Right cardiac atrium (tissue), 5 donors: Measurements from ENCODE around the gene BUD13. TPM values are rescaled to one million over a fixed set of nuclear protein-coding genes. Genes with fewer than 3 reads are reported as not detected.

Source experiments
- ATAC-seq, 2 donors: fragments of 200-7000 bp; cut with Tn5 transposase; one replicate each; pipeline versions ENCODE4 v1.8.0 to v1.9.1; 2020; ENCODE audit warnings: moderate library complexity in 2 of 2, mild to moderate bottlenecking in 1 of 2
- DNase-seq, 3 donors: peaks; one replicate each; pipeline ENCODE4 v3.0.0-alpha.2; 2020
- H3K27ac ChIP-seq: one replicate; pipeline ENCODE4 v1.5.1; 2013; ENCODE audit warnings: mild to moderate bottlenecking, low read length, control low read depth, moderate library complexity
- H3K27me3 ChIP-seq: one replicate; pipeline ENCODE4 v1.6.1; 2013; ENCODE audit not compliant: control insufficient read depth, insufficient read depth
- H3K4me1 ChIP-seq: one replicate; pipeline ENCODE4 v1.6.1; 2013; ENCODE audit warnings: low read length; ENCODE audit not compliant: control insufficient read depth, insufficient read depth
- H3K4me3 ChIP-seq: one replicate; pipeline ENCODE4 v1.5.1; 2013; ENCODE audit warnings: low read length, control low read depth
- H3K9me3 ChIP-seq: one replicate; pipeline ENCODE4 v1.6.1; 2013; ENCODE audit warnings: low read length; ENCODE audit not compliant: control insufficient read depth
- WGBS: extraction: QIAGEN DNeasy Blood & Tissue Kit; methylation state at CpG from one replicate; pipeline ENCODE4 v1.1.7; 2013; 5-methylcytosine and 5-hydroxymethylcytosine counted together
- intact Hi-C, 4 donors: fragments of 100-400 bp; cut with DNase I; formaldehyde crosslinking; loops; one replicate each; pipeline versions ENCODE4 v1.11.0 to v1.14.0; 2022 to 2023
- polyA plus RNA-seq: library from polyadenylated mRNA; stranded (reverse); fragments of 200-250 nt; gene quantifications from one replicate; pipeline ENCODE4 v1.2.3, GENCODE V29; 2013
- total RNA-seq, 4 donors: library from RNA; stranded (reverse); fragmentation: NEBNext Ultra II Directional; extraction: Animal tissue kit (Norgen Biotek cat#: 25700); gene quantifications; one replicate each; pipeline ENCODE4 v1.2.1, GENCODE V29; 2021
- donor health status: healthy with polysubstance abuse.
- donor health status: DM: no; HTN: yes; CAD: no.
- donor health status: DM: no; HTN: no; CAD: no.
- donor health status: DM: no; HTN: yes; CAD: no; lungs with severe emphysema.
- donor health status: DM: yes; HTN: yes; CAD: no.

BUD13 gene
- total and polyA plus RNA-seq, 5 donors = 5.7 to 9.0 (median 8.0) TPM

DNA sequence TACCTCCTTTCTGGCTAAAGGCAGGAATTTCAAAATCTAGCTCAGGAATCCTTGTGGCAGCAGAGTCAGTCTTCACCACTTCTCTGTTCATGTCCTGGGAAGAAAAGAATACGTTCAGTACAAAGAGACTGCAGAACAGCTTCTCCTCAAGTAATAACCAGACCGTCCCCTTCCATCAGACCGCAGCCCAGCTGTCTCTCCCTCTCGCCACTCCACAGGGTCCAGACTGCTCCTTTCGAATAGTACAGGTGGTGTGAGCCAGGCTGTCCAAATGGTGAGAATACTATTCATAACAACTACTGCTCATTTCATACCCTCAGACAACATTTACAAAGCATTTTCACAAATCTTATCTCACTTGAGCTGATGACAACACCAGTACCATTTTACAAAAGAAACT, 14.2 kb upstream of the BUD13 start:
- Histone ChIP-seq H3K4me1 (peaks cover 3% of the 10 kb centered on the region), H3K27ac (no peak overlapping the region), H3K9me3 (no peaks in the 10 kb centered on the region), H3K27me3 (no peaks in the 10 kb centered on the region), H3K4me3 (peak overlapping the region; percentile 99)
- ATAC-seq = no peak
- 63% methylated on average over 5 of the region's 5 CpGs for WGBS
- intact Hi-C loops = no loop called here
- DNase-seq = no peak

DNA sequence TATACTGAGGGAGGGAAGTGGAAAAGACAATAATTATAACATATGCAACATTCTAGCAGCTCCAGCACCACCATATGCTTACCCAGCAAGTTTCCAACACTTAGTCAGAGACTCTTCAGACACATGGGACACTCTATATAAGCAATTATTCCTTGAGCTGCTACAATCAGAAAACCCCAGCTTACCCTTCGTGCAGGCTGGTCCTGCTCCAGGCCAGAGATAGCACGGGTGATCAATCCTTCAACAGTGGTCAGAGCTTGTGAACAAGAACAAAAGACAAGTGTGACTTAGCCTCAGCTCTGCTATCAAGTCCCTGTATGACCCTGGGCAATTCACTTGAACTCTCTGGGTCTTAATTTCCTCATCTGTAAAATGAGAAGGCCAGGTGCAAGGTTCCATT, 13.5 kb upstream of the BUD13 start:
- Histone ChIP-seq H3K4me3 (no peak overlapping the region), H3K27me3 (no peaks in the 10 kb centered on the region), H3K27ac (no peak overlapping the region), H3K9me3 (no peaks in the 10 kb centered on the region), H3K4me1 (peaks cover 3% of the 10 kb centered on the region)
- ATAC-seq (no peak), DNase-seq (no peak)
- intact Hi-C loops = no loop called here
- 87% methylated on average over 2 of the region's 2 CpGs for WGBS

DNA sequence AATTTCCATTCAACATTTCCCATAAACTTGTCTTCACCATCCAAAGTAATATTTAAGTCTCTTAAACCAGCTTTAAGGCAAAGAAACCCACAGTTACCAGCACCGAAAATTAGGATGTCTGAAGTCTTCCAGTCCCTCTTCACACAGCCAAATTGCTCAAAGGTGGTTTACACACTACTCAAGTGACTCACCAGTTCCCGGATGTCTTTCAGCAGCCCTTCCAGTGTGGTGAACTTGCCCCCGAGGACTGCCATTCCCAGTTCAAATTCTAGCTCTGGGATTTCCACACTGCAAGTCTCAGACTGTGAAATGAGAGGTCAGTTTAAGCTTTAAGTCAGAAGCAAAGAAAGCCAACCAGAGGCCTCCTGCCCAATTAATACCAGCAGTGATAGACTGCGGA, 9.9 kb upstream of the BUD13 start:
- Histone ChIP-seq H3K4me3 (no peak overlapping the region), H3K27me3 (no peaks in the 10 kb centered on the region), H3K4me1 (peaks cover 2% of the 10 kb centered on the region), H3K27ac (no peak overlapping the region), H3K9me3 (no peaks in the 10 kb centered on the region)
- ATAC-seq (no peak), DNase-seq (no peak)
- intact Hi-C loops = no loop called here
- 93% methylated on average over 4 of the region's 4 CpGs for WGBS

DNA sequence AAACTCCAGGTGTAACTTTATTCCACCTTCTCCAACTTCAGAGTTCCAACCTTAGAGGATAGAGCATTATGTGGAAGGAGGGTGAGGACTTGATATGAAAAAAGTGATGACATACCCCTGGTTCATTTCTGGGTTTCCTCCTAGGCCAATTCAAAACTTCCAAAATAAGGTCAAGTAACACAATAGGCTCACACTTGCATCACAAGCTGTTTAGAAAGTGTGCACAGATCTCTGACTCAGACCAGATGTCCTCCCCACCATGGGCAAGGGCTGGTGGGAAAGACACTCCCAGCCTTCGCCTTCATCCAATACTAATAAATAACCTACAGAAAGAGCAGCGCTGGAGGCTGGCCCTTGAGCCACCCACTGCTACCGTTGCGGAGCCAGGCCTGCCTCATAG, 5.8 kb upstream of the BUD13 start:
- ATAC-seq (no peak), DNase-seq (no peak)
- Histone ChIP-seq H3K27me3 (no peaks in the 10 kb centered on the region), H3K9me3 (no peaks in the 10 kb centered on the region), H3K4me3 (no peak overlapping the region), H3K4me1 (no peaks in the 10 kb centered on the region), H3K27ac (no peak overlapping the region)
- WGBS = 92% methylated on average over 4 of the region's 4 CpGs
- intact Hi-C loops = no loop called here

GRCh38 chr11:116777056-116777455, 4.3 kb upstream of the BUD13 start:
- Histone ChIP-seq H3K9me3 (no peaks in the 10 kb centered on the region), H3K4me3 (no peak overlapping the region), H3K27ac (no peak overlapping the region), H3K27me3 (no peaks in the 10 kb centered on the region), H3K4me1 (no peaks in the 10 kb centered on the region)
- 60% methylated on average over 7 of the region's 7 CpGs for WGBS
- DNase-seq (no peak), ATAC-seq (no peak)
- intact Hi-C loops = no loop called here

- H3K27me3 ChIP-seq = no peaks in the 10 kb centered on the region
- peaks cover 5% of the 10 kb centered on the region for H3K4me1 ChIP-seq
- no peaks in the 10 kb centered on the region for H3K9me3 ChIP-seq
- no peak overlapping the region for H3K4me3 ChIP-seq
- no peak for ATAC-seq
- no peak overlapping the region for H3K27ac ChIP-seq
- no peak for DNase-seq
- intact Hi-C loops = no loop called here
These were observed 3.8 kb upstream of the BUD13 start for GRCh38 chr11:116776522-116776984.

DNA sequence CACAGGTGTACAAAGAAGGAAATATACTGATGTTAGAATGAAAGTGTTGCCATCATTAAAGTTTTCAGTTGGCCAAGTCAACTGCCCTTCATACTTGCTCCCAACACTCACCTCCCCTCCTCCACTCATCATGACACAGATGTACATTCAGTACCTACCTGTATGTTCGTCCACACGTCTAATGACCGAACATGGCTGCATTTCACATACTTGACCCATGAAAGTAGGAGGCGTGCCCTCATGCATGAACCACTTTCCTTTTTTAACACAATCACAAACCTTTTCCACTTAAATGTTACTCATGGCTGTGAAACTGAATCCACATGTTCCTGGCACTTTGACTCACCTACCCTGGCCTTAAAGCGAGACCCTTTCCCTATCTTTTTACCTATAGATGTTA, 3.2 kb upstream of the BUD13 start:
- Histone ChIP-seq H3K27ac (no peak overlapping the region), H3K27me3 (no peaks in the 10 kb centered on the region), H3K4me1 (peaks cover 7% of the 10 kb centered on the region), H3K9me3 (no peaks in the 10 kb centered on the region), H3K4me3 (no peak overlapping the region)
- ATAC-seq (no peak), DNase-seq (no peak)
- intact Hi-C loops = no loop called here
- WGBS = 84% methylated on average over 5 of the region's 5 CpGs

DNA sequence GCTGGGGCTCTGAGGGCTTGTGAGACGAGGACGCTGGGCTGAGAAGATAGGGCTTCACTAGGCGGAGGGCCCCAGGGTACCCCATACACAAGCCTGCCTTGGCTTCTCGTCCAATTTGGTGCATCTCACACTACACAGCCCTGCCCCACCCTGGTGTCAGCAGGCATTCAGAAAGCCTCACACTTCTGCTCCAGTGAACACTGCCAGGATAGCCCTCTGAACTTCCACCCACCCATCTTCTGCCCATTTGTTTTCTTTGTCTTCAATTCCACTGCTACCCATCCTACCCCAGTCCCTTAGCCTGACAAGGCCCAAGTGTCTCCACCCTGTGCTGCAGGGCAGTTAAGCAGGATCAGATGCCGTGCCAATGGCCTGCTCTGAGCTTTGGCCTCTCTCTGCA, 1.9 kb upstream of the BUD13 start:
- no peak overlapping the region for H3K27ac ChIP-seq
- intact Hi-C loops = no loop called here
- ATAC-seq = no peak
- H3K4me1 ChIP-seq = peaks cover 7% of the 10 kb centered on the region
- no peak for DNase-seq
- H3K4me3 ChIP-seq = no peak overlapping the region
- 83% methylated on average over 5 of the region's 5 CpGs for WGBS
- no peaks in the 10 kb centered on the region for H3K27me3 ChIP-seq
- H3K9me3 ChIP-seq = no peaks in the 10 kb centered on the region

GRCh38 chr11:116773203-116774097, 663 bp upstream of the BUD13 start:
- WGBS = 5% methylated on average over 25 of the region's 25 CpGs
- intact Hi-C loops = no loop called here
- Histone ChIP-seq H3K9me3 (no peaks in the 10 kb centered on the region), H3K4me3 (peak overlapping the region; percentile 88), H3K4me1 (peaks cover 7% of the 10 kb centered on the region), H3K27me3 (no peaks in the 10 kb centered on the region), H3K27ac (peak overlapping the region; percentile 72)
- DNase-seq (no peak), ATAC-seq (peak; percentile 73)

GRCh38 chr11:116771935-116772334, 852 bp downstream of the BUD13 start:
- Histone ChIP-seq H3K9me3 (no peaks in the 10 kb centered on the region), H3K4me3 (peak overlapping the region; percentile 88), H3K4me1 (peaks cover 7% of the 10 kb centered on the region), H3K27me3 (no peaks in the 10 kb centered on the region), H3K27ac (no peak overlapping the region)
- intact Hi-C loops = no loop called here
- no peak for DNase-seq
- whole genome bisulfite sequencing = 9% methylated on average over 2 of the region's 2 CpGs
- no peak for ATAC-seq

- no peak for ATAC-seq
These were observed 10.7 kb downstream of the BUD13 start for GRCh38 chr11:116762132-116762531.

More at GRCh38 chr11:116762132-116762531, 10.7 kb downstream of the BUD13 start:
- H3K27me3 ChIP-seq = no peaks in the 10 kb centered on the region
- no peak overlapping the region for H3K4me3 ChIP-seq
- DNase-seq = no peak
- H3K4me1 ChIP-seq = no peaks in the 10 kb centered on the region
- WGBS = 91% methylated on average over 2 of the region's 2 CpGs
- intact Hi-C loops = no loop called here
- H3K27ac ChIP-seq = no peak overlapping the region
- H3K9me3 ChIP-seq = no peaks in the 10 kb centered on the region
